ENCODE data around the gene PCDH9. TPM values are rescaled to one million over a fixed set of nuclear protein-coding genes. Genes with fewer than 3 reads are reported as not detected.
A peak's percentile ranks its signal among the peaks of the same experiment; 100 is the strongest.

PCDH9 gene
- total RNA-seq, 1 donor from 2014 or later = 14.7 TPM

- intact Hi-C loops (cut with micrococcal nuclease) = no loop called here
- Histone ChIP-seq H3K36me3 (no peaks in the 10 kb centered on the region), H3K27ac (replicated peaks) (no peak overlapping the region), H3K9me3 (replicated peaks) (no peaks in the 10 kb centered on the region), H3K27me3 (ENCODE audit: low read depth) (no peaks in the 10 kb centered on the region), H3K4me3 (no peak overlapping the region), H3K4me1 (peaks cover 8% of the 10 kb centered on the region)
- DNase-seq = no peak
- TF ChIP-seq CTCF (IDR thresholded peaks at IDR 0.05; ENCODE audit: borderline replicate concordance) = no peak
These were observed 177.3 kb downstream of the PCDH9 start for GRCh38 chr13:67052550-67053490.

GRCh38 chr13:67049744-67050143 lies 180.4 kb downstream of the PCDH9 start:
- intact Hi-C loops (cut with micrococcal nuclease) = no loop called here
- Histone ChIP-seq H3K36me3 (no peaks in the 10 kb centered on the region), H3K4me1 (peaks cover 8% of the 10 kb centered on the region), H3K9me3 (replicated peaks) (no peaks in the 10 kb centered on the region), H3K4me3 (no peak overlapping the region), H3K27ac (replicated peaks) (no peak overlapping the region), H3K27me3 (ENCODE audit: low read depth) (no peaks in the 10 kb centered on the region)
- TF ChIP-seq CTCF (IDR thresholded peaks at IDR 0.05; ENCODE audit: borderline replicate concordance) = no peak
- DNase-seq = no peak

- no peak overlapping the region for H3K4me3 ChIP-seq
- no peak for TF ChIP-seq CTCF (IDR thresholded peaks at IDR 0.05; ENCODE audit: borderline replicate concordance)
- intact Hi-C loops (cut with micrococcal nuclease) = no loop called here
- peaks cover 8% of the 10 kb centered on the region for H3K4me1 ChIP-seq
- H3K36me3 ChIP-seq = no peaks in the 10 kb centered on the region
- DNase-seq = no peak
- H3K9me3 ChIP-seq (replicated peaks) = no peaks in the 10 kb centered on the region
- H3K27me3 ChIP-seq (ENCODE audit: low read depth) = no peaks in the 10 kb centered on the region
- peak overlapping the region; percentile 47 for H3K27ac ChIP-seq (replicated peaks)
These were observed 181.3 kb downstream of the PCDH9 start for GRCh38 chr13:67048821-67049150.

GRCh38 chr13:67048084-67048820 lies 181.9 kb downstream of the PCDH9 start:
- no peak for TF ChIP-seq CTCF (IDR thresholded peaks at IDR 0.05; ENCODE audit: borderline replicate concordance)
- H3K36me3 ChIP-seq = no peaks in the 10 kb centered on the region
- intact Hi-C loops (cut with micrococcal nuclease) = no loop called here
- H3K27me3 ChIP-seq (ENCODE audit: low read depth) = no peaks in the 10 kb centered on the region
- peak overlapping the region; percentile 47 for H3K27ac ChIP-seq (replicated peaks)
- no peak overlapping the region for H3K4me3 ChIP-seq
- no peak for DNase-seq
- H3K4me1 ChIP-seq = peaks cover 8% of the 10 kb centered on the region
- H3K9me3 ChIP-seq (replicated peaks) = no peaks in the 10 kb centered on the region

- no peaks in the 10 kb centered on the region for H3K27me3 ChIP-seq (ENCODE audit: low read depth)
- peaks cover 8% of the 10 kb centered on the region for H3K4me1 ChIP-seq
- no peaks in the 10 kb centered on the region for H3K36me3 ChIP-seq
- no peak for TF ChIP-seq CTCF (IDR thresholded peaks at IDR 0.05; ENCODE audit: borderline replicate concordance)
- H3K9me3 ChIP-seq (replicated peaks) = no peaks in the 10 kb centered on the region
- H3K27ac ChIP-seq (replicated peaks) = no peak overlapping the region
- intact Hi-C loops (cut with micrococcal nuclease) = no loop called here
- H3K4me3 ChIP-seq = no peak overlapping the region
- DNase-seq = no peak
These were observed 184.8 kb downstream of the PCDH9 start for GRCh38 chr13:67045357-67045756.
